ENCODE data around the gene CREB5. TPM values are rescaled to one million over a fixed set of nuclear protein-coding genes. Genes with fewer than 3 reads are reported as not detected.

Gene CREB5
- total and polyA plus RNA-seq, 11 donors, result 7.6 to 38.7 (median 15.2) TPM

DNA sequence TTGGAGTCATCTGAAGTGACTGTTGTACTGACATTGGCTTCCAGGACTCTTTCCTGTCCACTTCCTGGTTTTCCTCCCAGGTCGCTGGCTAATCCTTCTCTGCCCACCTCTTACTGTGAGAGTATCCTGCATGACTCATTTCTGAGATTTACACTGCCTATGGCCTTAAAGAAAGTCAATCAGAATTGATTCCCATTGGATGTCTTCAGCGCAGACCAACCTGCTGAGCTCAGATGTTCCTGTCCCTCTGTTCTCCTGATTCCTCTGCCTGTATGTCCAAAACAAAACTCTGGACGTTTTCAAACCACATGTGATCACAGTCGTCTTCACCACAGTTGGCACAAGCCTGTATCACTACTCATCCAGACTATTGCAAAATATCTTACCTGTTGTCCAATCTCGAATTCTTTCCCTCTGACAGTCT is 262.1 kb downstream of the CREB5 start:
- H3K4me3 ChIP-seq, result no peak overlapping the region
- peak in 2 of 4 donors; percentile 41 to 69 for ATAC-seq

DNA sequence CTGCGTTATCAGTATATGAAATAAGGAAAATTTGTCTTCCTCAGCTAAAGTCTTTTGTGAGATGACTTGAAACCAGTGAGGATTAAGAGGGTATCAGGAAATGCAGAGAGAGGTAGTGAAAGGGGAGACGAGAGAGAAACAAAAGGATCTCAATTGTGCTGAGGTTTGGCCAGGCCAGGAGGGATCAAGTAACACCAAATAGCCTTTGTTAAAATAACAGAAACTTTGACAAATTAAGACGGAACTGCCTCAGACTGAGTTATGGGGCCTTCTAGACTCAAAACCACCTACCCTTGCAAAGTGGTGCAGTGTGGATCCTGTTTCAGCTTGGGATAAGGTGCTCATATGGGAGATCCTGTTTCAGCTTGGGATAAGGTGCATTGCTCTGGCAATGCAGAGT is 263.1 kb downstream of the CREB5 start:
- ATAC-seq (no peak), DNase-seq (no peak)
- Histone ChIP-seq H3K9me3 (no peaks in the 10 kb centered on the region), H3K4me3 (no peak overlapping the region), H3K27me3 (no peaks in the 10 kb centered on the region), H3K36me3 (no peaks in the 10 kb centered on the region), H3K4me1 (peaks cover 0 to 17% (median 0%) of the 10 kb centered on the region in 12 donors), H3K27ac (no peak overlapping the region)
- TF ChIP-seq, protein P1, sequence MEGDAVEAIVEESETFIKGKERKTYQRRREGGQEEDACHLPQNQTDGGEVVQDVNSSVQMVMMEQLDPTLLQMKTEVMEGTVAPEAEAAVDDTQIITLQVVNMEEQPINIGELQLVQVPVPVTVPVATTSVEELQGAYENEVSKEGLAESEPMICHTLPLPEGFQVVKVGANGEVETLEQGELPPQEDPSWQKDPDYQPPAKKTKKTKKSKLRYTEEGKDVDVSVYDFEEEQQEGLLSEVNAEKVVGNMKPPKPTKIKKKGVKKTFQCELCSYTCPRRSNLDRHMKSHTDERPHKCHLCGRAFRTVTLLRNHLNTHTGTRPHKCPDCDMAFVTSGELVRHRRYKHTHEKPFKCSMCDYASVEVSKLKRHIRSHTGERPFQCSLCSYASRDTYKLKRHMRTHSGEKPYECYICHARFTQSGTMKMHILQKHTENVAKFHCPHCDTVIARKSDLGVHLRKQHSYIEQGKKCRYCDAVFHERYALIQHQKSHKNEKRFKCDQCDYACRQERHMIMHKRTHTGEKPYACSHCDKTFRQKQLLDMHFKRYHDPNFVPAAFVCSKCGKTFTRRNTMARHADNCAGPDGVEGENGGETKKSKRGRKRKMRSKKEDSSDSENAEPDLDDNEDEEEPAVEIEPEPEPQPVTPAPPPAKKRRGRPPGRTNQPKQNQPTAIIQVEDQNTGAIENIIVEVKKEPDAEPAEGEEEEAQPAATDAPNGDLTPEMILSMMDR (IDR thresholded peaks at IDR 0.05), result no peak
- no peak for TF ChIP-seq POLR2A (IDR thresholded peaks at IDR 0.05)
- intact Hi-C loops (cut with DNase I), result no loop called here
- WGBS, 4 donors, result 91 to 97% (median 95%) methylated on average over 3 of the region's 3 CpGs

More for the DNA sequence above, 262.1 kb downstream of the CREB5 start:
- no peaks in the 10 kb centered on the region for H3K9me3 ChIP-seq
- WGBS, 4 donors, result 64 to 70% (median 67%) methylated on average over 5 of the region's 5 CpGs
- no peak overlapping the region for H3K27ac ChIP-seq
- intact Hi-C loops (cut with DNase I), result no loop called here
- TF ChIP-seq, protein P1 (IDR thresholded peaks at IDR 0.05), result no peak
- no peak for TF ChIP-seq POLR2A (IDR thresholded peaks at IDR 0.05)
- peaks cover 0 to 22% (median 3%) of the 10 kb centered on the region in 12 donors for H3K4me1 ChIP-seq
- no peaks in the 10 kb centered on the region for H3K36me3 ChIP-seq
- no peak for DNase-seq
- no peaks in the 10 kb centered on the region for H3K27me3 ChIP-seq

DNA sequence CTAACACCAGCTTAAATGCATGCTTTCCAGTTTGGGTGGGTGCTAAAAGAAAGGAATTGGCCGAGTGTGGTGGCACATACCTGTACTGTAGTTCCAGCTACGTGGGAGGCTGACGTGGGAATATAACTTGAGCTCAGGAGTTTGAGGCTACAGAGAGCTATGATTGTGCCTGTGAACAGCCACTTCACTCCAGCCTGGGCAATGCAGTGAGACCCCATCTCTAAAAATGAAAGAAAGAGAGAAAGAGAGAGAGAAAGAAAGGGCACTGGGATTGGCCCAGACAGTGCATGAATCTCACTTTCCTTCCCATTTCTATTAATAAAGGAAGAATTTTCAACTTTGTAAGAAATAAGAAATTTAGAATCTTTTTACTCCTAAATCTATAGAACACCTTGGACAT is 265.4 kb downstream of the CREB5 start:
- Histone ChIP-seq H3K4me3 (no peak overlapping the region), H3K27ac (no peak overlapping the region), H3K4me1 (peaks cover 0 to 17% (median 0%) of the 10 kb centered on the region in 12 donors), H3K36me3 (no peaks in the 10 kb centered on the region), H3K27me3 (no peaks in the 10 kb centered on the region), H3K9me3 (no peaks in the 10 kb centered on the region)
- 94 to 98% (median 98%) methylated on average over 3 of the region's 3 CpGs for WGBS, 4 donors
- ATAC-seq, result no peak
- intact Hi-C loops (cut with DNase I), result no loop called here
- TF ChIP-seq, protein P1 (IDR thresholded peaks at IDR 0.05), result no peak
- TF ChIP-seq POLR2A (IDR thresholded peaks at IDR 0.05), result no peak
- DNase-seq, result no peak

DNA sequence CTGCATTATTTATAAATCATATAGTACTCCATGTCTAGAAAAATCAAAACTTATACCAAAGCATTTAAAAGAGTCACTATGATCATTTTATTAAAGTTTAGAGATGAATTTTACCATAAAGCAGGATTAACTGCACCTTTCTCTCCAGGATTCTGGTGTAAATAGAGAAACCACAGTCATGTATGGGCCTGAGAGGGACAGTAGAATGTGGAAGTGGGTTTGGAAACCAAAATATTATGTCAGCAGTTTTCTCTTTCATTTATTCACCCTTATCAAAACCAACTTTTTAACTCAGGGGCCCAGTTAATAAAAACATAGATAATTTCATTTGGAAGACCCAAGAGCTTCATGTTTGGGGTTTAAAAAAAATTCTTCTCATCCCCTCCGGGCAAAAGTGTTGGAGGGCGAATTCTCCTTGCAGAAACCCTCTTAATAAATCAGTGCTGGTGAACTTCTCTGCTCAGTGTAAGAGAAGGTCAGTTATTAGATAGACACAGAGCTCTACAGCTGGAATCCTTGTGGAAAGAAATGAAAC is 266.2 kb downstream of the CREB5 start:
- TF ChIP-seq POLR2A (IDR thresholded peaks at IDR 0.05), result no peak

More for the DNA sequence above, 266.2 kb downstream of the CREB5 start:
- H3K36me3 ChIP-seq, result no peaks in the 10 kb centered on the region
- no peaks in the 10 kb centered on the region for H3K9me3 ChIP-seq
- DNase-seq, result no peak
- peak overlapping the region in 1 of 12 donors; percentile 60 for H3K27ac ChIP-seq
- intact Hi-C loops (cut with DNase I), result no loop called here
- WGBS, 4 donors, result 76 to 80% (median 77%) methylated on average over 2 of the region's 2 CpGs
- H3K27me3 ChIP-seq, result no peaks in the 10 kb centered on the region
- no peak for ATAC-seq
- H3K4me3 ChIP-seq, result no peak overlapping the region
- H3K4me1 ChIP-seq, result peaks cover 0 to 21% (median 0%) of the 10 kb centered on the region in 12 donors
